NCI-H524 (cell line): ENCODE results near the gene U2SURP.

ENCODE experiments used
- DNase-seq, 2 experiments: peaks; one replicate each; lab custom pipeline; 2025; lab: John Stamatoyannopoulos, UW

The U2SURP gene

GRCh38 chr3:143101792-143102381, 100.5 kb downstream of the U2SURP start:
- no peak for DNase-seq

GRCh38 chr3:143103652-143104051, 102.3 kb downstream of the U2SURP start:
- no peak for DNase-seq

- DNase-seq = no peak
Measured at GRCh38 chr3:143105170-143105569, 103.8 kb downstream of the U2SURP start.

GRCh38 chr3:143109861-143110260, 108.5 kb downstream of the U2SURP start:
- no peak for DNase-seq
